Lung (tissue), 12 donors: ENCODE data around the gene TAF7. TPM values are rescaled to one million over a fixed set of nuclear protein-coding genes. Genes with fewer than 3 reads are reported as not detected.
A peak's percentile ranks its signal among the peaks of the same experiment; 100 is the strongest.
"Not testable (repeated sequence)": the region's sequence is repeated elsewhere in the genome, so short reads cannot be mapped to it uniquely, and the experiment has no call there.

ENCODE experiments used
- ATAC-seq: fragments of 200-7000 bp; cut with Tn5 transposase; one replicate; pipeline ENCODE4 v1.9.1; 2020; ENCODE audit warnings: moderate number of reproducible peaks; ENCODE audit not compliant: insufficient read depth, low FRiP score
- DNase-seq, 3 donors: peaks; one replicate each; pipeline ENCODE4 v3.0.0-alpha.2; 2013 to 2017
- H3K27ac ChIP-seq, 2 donors: one replicate each; pipeline ENCODE4 v1.5.1; 2013; ENCODE audit warnings: mild to moderate bottlenecking in 2 of 2, moderate library complexity in 2 of 2, control low read depth in 1 of 2, inconsistent platforms in 1 of 2, low read depth in 1 of 2, low read length in 1 of 2
- H3K27me3 ChIP-seq, 3 donors: one replicate each; pipeline ENCODE4 v1.5.1; 2013; ENCODE audit warnings: low read length in 2 of 3; ENCODE audit not compliant: control insufficient read depth in 3 of 3, insufficient read depth in 3 of 3
- H3K36me3 ChIP-seq, 4 donors: one replicate each; pipeline ENCODE4 v1.5.1; 2013; ENCODE audit warnings: low read length in 4 of 4, mild to moderate bottlenecking in 1 of 4, moderate library complexity in 1 of 4; ENCODE audit not compliant: control insufficient read depth in 4 of 4, insufficient read depth in 4 of 4
- H3K4me1 ChIP-seq, 5 donors: one replicate each; pipeline ENCODE4 v1.5.1; 2013; ENCODE audit warnings: low read length in 5 of 5, mild to moderate bottlenecking in 2 of 5, moderate library complexity in 1 of 5; ENCODE audit not compliant: control insufficient read depth in 5 of 5, insufficient read depth in 5 of 5
- H3K4me3 ChIP-seq: one replicate; pipeline ENCODE4 v1.5.1; 2013; ENCODE audit warnings: mild to moderate bottlenecking, control low read depth, moderate library complexity
- H3K9ac ChIP-seq, 2 donors: one replicate each; pipeline ENCODE4 v1.5.1; 2013; ENCODE audit warnings: low read length in 2 of 2, control low read depth in 1 of 2; ENCODE audit not compliant: insufficient read depth in 1 of 2
- H3K9me3 ChIP-seq, 4 donors: one replicate each; pipeline ENCODE4 v1.5.1; 2013; ENCODE audit warnings: low read length in 3 of 4, mild to moderate bottlenecking in 1 of 4, moderate library complexity in 1 of 4; ENCODE audit not compliant: control insufficient read depth in 4 of 4, insufficient read depth in 3 of 4
- CTCF ChIP-seq: IDR thresholded peaks from 2 replicates; pipeline ENCODE4 v1.5.1; 2012; ENCODE audit warnings: mild to moderate bottlenecking; ENCODE audit errors: control extremely low read depth, extremely low read depth
- WGBS, 2 donors: extraction: QIAGEN DNeasy Blood & Tissue Kit; methylation state at CpG; one replicate each; pipeline ENCODE4 v1.1.7; 2013; 5-methylcytosine and 5-hydroxymethylcytosine counted together
- polyA plus RNA-seq, 2 donors: library from polyadenylated mRNA; stranded (reverse); fragments of 200-250 nt; gene quantifications; one replicate each; pipeline ENCODE4 v1.2.1, GENCODE V29; 2013
- total RNA-seq, 2 donors: library from RNA; depleted of rRNA in 1 of 2; stranded (reverse); fragments of >200 nt in 1 of 2; gene quantifications; one replicate each; pipeline ENCODE4 v1.2.1, GENCODE V29; 2014 to 2021
- donor health status: control.
- donor health status: control.
- donor health status: Bipolar disorder and iron deficiency.
- donor health status: healthy.
- donor health status: DM: yes; HTN: yes; CAD: no.

TAF7 gene
- total and polyA plus RNA-seq, 4 donors = 29.9 to 97.1 (median 63.8) TPM

GRCh38 chr5:141354900-141355469, 34.4 kb upstream of the TAF7 start, which contains the start of gene PCDHGA4:
TSS of gene PCDHGA4 (plus strand) at chr5:141355021. CDS start at chr5:141355108, 87 bp downstream.
- H3K4me1 ChIP-seq = no peaks in the 10 kb centered on the region
- no peaks in the 10 kb centered on the region for H3K36me3 ChIP-seq
- H3K27me3 ChIP-seq = no peaks in the 10 kb centered on the region
- WGBS, 2 donors = 15% methylated on average over 29 of the region's 29 CpGs
- no peak within 1 kb of the TSS for H3K27ac ChIP-seq
- no peak within 1 kb of the TSS for H3K9ac ChIP-seq
- ATAC-seq (no peak), DNase-seq (peak in 1 of 3 donors; percentile 6)
- TF ChIP-seq CTCF = no peak
- no peak within 1 kb of the TSS for H3K4me3 ChIP-seq
- H3K9me3 ChIP-seq = peaks cover 11 to 47% (median 26%) of the 10 kb centered on the region in 4 donors

GRCh38 chr5:141351591-141351990, 31.0 kb upstream of the TAF7 start:
- Histone ChIP-seq H3K27me3 (no peaks in the 10 kb centered on the region), H3K4me1 (no peaks in the 10 kb centered on the region), H3K4me3 (no peak overlapping the region), H3K36me3 (no peaks in the 10 kb centered on the region), H3K27ac (no peak overlapping the region), H3K9me3 (peaks cover 8 to 44% (median 26%) of the 10 kb centered on the region in 4 donors), H3K9ac (no peak overlapping the region)
- no peak for ATAC-seq
- DNase-seq = no peak
- no peak for TF ChIP-seq CTCF
- 31 to 39% methylated on average over 29 to 35 of the region's 36 CpGs for WGBS, 2 donors

- Histone ChIP-seq H3K4me3 (no peak within 1 kb of the TSS), H3K36me3 (no peaks in the 10 kb centered on the region), H3K4me1 (no peaks in the 10 kb centered on the region), H3K27me3 (no peaks in the 10 kb centered on the region), H3K9me3 (peaks cover 0 to 43% (median 21%) of the 10 kb centered on the region in 4 donors), H3K27ac (no peak within 1 kb of the TSS), H3K9ac (no peak within 1 kb of the TSS)
- WGBS, 2 donors = 26 to 30% methylated on average over 29 of the region's 29 CpGs
- ATAC-seq = no peak
- TF ChIP-seq CTCF = no peak
- peak in 2 of 3 donors; percentile 20 to 31 for DNase-seq
Observed at GRCh38 chr5:141349917-141350619, 29.5 kb upstream of the TAF7 start, which contains the start of gene PCDHGB1. TSS of gene PCDHGB1 (plus strand) at chr5:141350099. CDS start at chr5:141350261, 162 bp downstream.

GRCh38 chr5:141346017-141346416, 25.4 kb upstream of the TAF7 start:
- not testable (repeated sequence) for H3K4me1 ChIP-seq, ATAC-seq, H3K9ac ChIP-seq, H3K27ac ChIP-seq, DNase-seq, H3K27me3 ChIP-seq, H3K4me3 ChIP-seq, H3K36me3 ChIP-seq
- H3K9me3 ChIP-seq = peaks cover 0 to 44% (median 24%) of the 10 kb centered on the region in 4 donors
- 38 to 49% methylated on average over 20 to 27 of the region's 35 CpGs for WGBS, 2 donors
